SJCRH30 (cell line): Measurements from ENCODE around the gene STX18. TPM values are rescaled to one million over a fixed set of nuclear protein-coding genes. Genes with fewer than 3 reads are reported as not detected.

Source experiments
- DNase-seq, 2 experiments: peaks; one replicate each; pipeline ENCODE4 v3.0.0-alpha.2; 2015 to 2020
- H3K27ac ChIP-seq: fragments of 250-450 bp; sonication (Bioruptor Pico); 2 replicates; pipeline ENCODE4 v1.5.1; 2020; ENCODE audit warnings: mild to moderate bottlenecking, moderate library complexity
- H3K27me3 ChIP-seq: fragments of 250-450 bp; sonication (Bioruptor Pico); 2 replicates; pipeline ENCODE4 v1.5.1; 2020; ENCODE audit warnings: mild to moderate bottlenecking, moderate library complexity
- H3K36me3 ChIP-seq: fragments of 250-450 bp; sonication (Bioruptor Pico); 2 replicates; pipeline ENCODE4 v1.5.1; 2020; ENCODE audit warnings: mild to moderate bottlenecking, moderate library complexity
- H3K4me1 ChIP-seq: fragments of 250-450 bp; sonication (Bioruptor Pico); 2 replicates; pipeline ENCODE4 v1.5.1; 2020; ENCODE audit warnings: mild to moderate bottlenecking, moderate library complexity
- H3K4me3 ChIP-seq: fragments of 250-450 bp; sonication (Bioruptor Pico); 2 replicates; pipeline ENCODE4 v1.5.1; 2020; ENCODE audit warnings: mild to moderate bottlenecking, moderate library complexity
- H3K9me3 ChIP-seq: fragments of 250-450 bp; sonication (Bioruptor Pico); replicated peaks from 2 replicates; pipeline ENCODE4 v1.5.1; 2020; ENCODE audit warnings: mild to moderate bottlenecking, moderate library complexity
- total RNA-seq: library from RNA; depleted of rRNA; stranded (reverse); fragments of >200 nt; shearing (Covaris generic); gene quantifications from 2 replicates; pipeline ENCODE4 v1.2.3, GENCODE V29; 2014

The STX18 gene
- total RNA-seq, 1 experiment from 2014 or later = 29.3 TPM

DNA sequence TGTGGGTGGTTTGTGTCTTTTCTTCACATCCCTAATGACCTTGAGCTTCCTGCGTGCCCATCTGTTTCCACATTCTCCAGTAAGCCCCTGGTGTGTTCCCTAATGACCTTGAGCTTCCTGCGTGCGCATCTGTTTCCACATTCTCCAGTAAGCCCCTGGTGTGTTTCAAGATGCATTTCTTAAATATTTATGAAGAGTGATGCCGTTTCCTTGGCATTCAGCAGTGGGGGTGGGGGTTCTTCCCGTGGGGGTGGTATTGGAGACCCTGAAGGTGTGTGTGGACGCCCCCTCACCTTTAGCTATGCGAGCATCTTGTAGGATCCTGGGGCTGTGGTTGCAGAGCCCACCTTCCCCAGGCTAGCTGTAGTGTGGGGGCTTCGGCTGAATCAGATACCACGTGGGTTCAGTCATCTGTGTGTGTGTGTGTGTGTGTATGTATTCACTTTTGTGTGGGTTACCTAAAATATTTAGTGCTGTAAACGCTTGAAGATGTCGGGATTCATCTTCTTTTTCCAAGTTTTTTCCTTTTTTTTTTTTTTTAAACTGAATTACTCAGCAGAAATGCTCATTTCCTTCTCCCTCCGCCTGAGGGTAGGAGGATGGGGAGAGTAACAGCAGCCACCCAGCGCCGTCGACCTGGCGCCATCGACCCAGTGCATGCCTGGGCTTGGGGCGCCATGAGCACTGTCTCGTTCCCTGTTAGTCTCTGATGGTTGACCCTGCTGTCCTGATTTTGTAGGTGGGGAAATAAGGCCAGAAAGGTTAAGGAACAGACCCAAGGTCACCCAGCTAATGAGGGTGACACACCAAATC lies 145.0 kb downstream of the STX18 start:
- Histone ChIP-seq H3K9me3 (no peaks in the 10 kb centered on the region), H3K4me1 (peaks cover 29% of the 10 kb centered on the region), H3K27ac (no peak overlapping the region; the same call in 1 of the 2 replicates), H3K4me3 (0 out of 2 replicates have a peak overlapping the region, but pooled peaks have one; percentile 3), H3K27me3 (peaks cover 2% of the 10 kb centered on the region; the same call in 1 of the 2 replicates), H3K36me3 (no peaks in the 10 kb centered on the region)
- peak; percentile 35 to 45 for DNase-seq

DNA sequence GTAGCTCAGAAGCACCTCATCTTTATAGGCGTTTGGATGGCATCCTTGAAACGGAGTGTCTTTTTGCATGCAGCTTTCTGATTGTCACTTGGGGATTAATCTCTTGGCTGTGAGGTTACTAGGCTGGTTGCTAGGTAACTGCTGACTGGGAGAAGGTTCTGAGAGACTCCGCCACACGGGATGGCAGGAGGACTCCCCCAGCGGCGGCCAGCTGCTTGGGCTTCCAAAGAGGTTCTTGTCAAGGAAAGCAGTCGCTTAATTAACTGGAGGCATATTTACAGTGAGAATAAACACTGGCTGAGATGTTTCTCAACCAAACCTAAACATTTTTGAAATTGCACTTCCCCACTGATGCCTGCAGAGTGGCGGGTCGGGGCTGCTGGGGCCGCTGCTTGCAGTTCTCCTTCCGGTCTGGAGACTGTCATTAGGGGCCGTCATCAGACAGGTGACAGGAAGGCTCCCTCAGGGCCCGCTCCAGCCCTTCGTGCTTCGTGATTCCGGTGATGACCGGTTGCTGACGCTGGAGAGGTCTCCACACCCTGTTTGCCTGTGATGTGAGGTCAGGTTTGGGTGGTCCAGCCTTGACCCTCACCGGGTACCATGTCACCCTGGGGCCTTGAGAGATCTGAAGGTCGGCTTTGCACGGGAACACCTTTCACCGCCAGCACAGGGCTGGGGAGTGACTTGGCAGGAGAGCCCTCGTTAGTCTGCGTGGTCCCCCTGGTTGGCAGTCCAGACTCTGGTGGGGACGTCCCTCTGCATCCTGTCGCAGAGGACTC lies 145.8 kb downstream of the STX18 start:
- Histone ChIP-seq H3K4me3 (0 out of 2 replicates have a peak overlapping the region, but pooled peaks have one; percentile 3), H3K27me3 (peaks cover 5% of the 10 kb centered on the region; the same call in 1 of the 2 replicates), H3K27ac (no peak overlapping the region; the same call in 1 of the 2 replicates), H3K4me1 (peaks cover 25% of the 10 kb centered on the region), H3K36me3 (no peaks in the 10 kb centered on the region), H3K9me3 (no peaks in the 10 kb centered on the region)
- peak in 1 of 2 experiments; percentile 21 for DNase-seq

DNA sequence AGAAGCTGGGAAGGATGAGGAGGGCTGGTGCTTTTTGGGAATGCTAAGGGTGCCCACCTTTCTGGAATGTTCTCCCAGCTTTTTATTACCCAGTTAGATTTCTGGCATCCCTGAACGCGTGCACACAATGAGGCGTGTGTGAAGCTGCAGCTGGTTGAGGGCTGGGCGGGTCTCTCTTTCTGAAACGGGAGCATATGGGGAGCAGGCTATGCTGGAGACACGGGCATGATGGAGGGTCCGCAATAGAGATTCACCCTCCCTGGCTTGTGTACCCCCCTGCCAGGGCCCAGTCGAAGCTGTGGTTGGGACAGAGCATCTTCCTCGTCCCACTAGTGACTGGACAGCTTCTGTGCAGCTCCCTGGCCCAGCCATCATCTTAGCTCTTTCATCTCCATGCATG lies 146.5 kb downstream of the STX18 start:
- H3K27me3 ChIP-seq = peaks cover 5% of the 10 kb centered on the region; the same call in 1 of the 2 replicates

DNA sequence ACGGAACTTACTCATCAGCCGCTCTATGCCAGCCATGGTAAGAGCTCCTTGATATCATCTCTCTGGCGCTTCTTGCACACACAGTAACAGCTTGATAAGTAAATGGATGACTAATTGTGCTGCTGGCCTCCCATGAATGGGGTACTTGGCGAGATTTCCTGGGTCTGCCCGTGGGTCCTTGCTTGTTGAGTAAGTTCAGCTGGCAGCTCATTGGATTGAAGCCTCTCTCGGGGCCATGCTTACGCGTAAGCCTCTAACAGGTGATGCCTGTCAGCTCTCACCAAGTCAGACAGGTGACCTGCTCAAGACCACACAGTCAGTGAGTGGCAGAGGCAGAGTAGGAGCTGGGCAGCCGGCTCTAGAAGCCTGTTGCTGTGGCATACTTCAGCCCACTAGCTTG lies 147.2 kb downstream of the STX18 start:
- Histone ChIP-seq H3K27me3 (peaks cover 5% of the 10 kb centered on the region; the same call in 1 of the 2 replicates), H3K4me1 (peaks cover 22% of the 10 kb centered on the region; the same call in 1 of the 2 replicates), H3K27ac (no peak overlapping the region), H3K36me3 (no peaks in the 10 kb centered on the region), H3K9me3 (no peaks in the 10 kb centered on the region), H3K4me3 (no peak overlapping the region)
- peak in 1 of 2 experiments; percentile 13 for DNase-seq

More for the DNA sequence above, 146.5 kb downstream of the STX18 start:
- no peak overlapping the region for H3K27ac ChIP-seq
- H3K36me3 ChIP-seq = no peaks in the 10 kb centered on the region
- no peak overlapping the region for H3K4me3 ChIP-seq
- H3K9me3 ChIP-seq = no peaks in the 10 kb centered on the region
- H3K4me1 ChIP-seq = peaks cover 22% of the 10 kb centered on the region; the same call in 1 of the 2 replicates
- DNase-seq = no peak

DNA sequence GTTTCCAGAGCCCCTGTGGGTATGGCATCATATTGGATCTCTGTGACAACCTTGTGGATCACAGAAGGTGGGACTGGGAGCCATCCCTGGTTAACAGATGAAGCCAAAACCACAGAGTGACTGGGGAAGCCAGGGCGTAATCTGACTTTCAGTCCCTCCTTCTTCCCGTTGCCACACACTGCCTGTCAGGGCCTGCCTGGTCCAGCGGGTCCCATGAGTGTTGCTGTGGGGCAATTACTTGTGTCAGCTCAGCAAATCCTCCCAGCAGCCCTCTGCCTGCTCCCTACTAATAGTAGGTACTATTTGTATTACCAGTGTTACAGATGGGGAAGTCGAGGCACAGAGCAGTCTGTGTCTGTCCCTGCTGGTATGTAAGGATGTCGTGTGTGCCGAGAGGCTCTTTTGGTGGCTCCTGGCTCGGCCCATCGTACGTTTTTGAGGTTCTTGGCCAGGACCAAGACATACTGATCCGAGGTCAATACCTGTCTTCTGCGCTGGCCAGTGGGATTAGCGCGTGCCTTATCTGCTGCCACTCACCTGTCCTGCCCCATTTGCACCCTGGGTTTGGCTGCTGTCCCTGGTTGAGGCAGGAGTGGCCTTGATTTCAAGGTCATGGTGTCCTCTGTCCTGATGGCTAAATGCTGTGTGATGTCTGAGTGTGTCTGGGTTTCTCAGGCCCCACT lies 149.2 kb downstream of the STX18 start:
- Histone ChIP-seq H3K36me3 (no peaks in the 10 kb centered on the region), H3K9me3 (no peaks in the 10 kb centered on the region), H3K27me3 (peaks cover 5% of the 10 kb centered on the region; the same call in 1 of the 2 replicates), H3K27ac (no peak overlapping the region), H3K4me3 (no peak overlapping the region), H3K4me1 (peaks cover 22% of the 10 kb centered on the region; the same call in 1 of the 2 replicates)
- DNase-seq = no peak

DNA sequence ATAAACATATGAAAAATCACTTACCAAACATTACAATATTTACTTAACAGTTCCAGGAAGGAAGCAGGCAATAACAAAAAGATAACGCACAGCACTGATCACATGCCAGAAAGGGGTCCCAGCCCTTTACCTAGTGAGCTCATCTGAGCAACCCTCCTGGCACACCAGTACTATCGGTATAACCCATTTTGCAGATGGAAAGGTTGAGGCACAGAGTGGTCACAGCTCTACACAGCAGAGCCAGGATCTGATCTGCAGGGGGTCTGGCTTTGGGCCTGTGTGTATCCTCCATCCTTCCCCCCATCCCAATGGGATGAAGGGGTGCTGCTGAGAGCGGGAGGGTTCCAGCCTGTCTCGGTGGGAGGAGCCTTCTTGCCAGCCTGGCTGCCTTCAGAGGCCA lies 150.0 kb downstream of the STX18 start:
- H3K27me3 ChIP-seq = peaks cover 5% of the 10 kb centered on the region; the same call in 1 of the 2 replicates
- peaks cover 16% of the 10 kb centered on the region; the same call in 1 of the 2 replicates for H3K4me1 ChIP-seq

DNA sequence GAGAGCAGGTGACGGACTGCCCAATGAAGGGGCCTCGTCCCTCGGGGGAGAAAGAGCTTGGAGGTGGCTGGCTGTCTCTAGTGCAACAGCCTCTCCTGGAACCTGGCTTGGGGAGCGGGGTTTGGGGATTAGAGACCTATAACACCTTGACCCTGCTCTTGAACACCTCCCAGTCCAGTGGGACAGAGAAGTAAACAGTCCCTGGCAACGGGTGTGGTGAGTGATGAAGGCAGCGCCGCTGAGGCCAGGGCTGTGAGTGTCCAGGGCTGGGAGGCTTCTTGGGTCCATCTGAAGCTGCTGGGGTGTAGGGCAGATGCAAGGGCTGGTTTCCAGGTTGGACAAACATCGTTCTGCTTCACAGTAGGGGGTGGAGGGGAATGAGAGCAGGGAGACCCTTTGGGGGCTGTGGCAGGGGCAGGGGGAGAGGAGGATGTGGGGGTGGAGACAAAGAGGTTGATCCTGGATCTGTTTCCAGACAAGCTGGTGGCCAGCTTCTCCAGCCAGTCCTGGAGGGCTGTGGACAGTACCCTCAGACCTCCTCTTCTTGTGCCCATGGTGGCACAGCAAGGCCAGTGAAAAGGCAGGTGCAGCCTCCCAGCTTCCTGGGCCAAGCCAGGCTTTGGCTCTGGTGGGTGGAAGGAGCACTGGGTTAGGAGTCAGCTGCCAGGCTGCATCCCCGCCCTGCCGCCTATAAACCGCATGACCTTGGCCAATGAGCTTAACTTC lies 151.2 kb downstream of the STX18 start:
- Histone ChIP-seq H3K36me3 (no peaks in the 10 kb centered on the region), H3K4me1 (peaks cover 4% of the 10 kb centered on the region; the same call in 1 of the 2 replicates), H3K9me3 (no peaks in the 10 kb centered on the region), H3K27me3 (peaks cover 5% of the 10 kb centered on the region; the same call in 1 of the 2 replicates), H3K4me3 (no peak overlapping the region), H3K27ac (no peak overlapping the region)
- no peak for DNase-seq

More for the DNA sequence above, 150.0 kb downstream of the STX18 start:
- H3K4me3 ChIP-seq = no peak overlapping the region
- no peak overlapping the region for H3K27ac ChIP-seq
- no peaks in the 10 kb centered on the region for H3K9me3 ChIP-seq
- H3K36me3 ChIP-seq = no peaks in the 10 kb centered on the region
- DNase-seq = no peak

DNA sequence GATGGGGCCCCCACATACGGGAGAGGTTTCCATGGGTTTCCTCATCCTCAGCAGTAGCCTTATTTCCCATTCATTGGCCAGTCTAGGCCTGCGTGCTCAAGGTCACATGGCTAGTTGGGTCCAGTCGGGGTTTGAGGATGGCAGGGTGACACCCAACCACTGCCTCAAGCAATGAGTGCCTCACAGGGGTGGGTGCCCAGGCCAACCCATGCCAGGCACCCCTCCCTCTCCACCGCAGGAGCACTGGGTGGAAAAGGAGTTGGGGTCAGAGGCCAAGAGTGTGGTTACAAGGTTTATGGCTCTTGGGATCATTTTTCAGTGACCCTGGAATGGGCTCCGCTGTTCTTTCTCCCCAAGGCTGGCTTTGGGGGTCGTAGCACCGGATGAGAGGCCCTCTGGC lies 151.8 kb downstream of the STX18 start:
- Histone ChIP-seq H3K9me3 (no peaks in the 10 kb centered on the region), H3K27ac (no peak overlapping the region), H3K27me3 (peaks cover 5% of the 10 kb centered on the region; the same call in 1 of the 2 replicates), H3K36me3 (no peaks in the 10 kb centered on the region), H3K4me3 (no peak overlapping the region), H3K4me1 (peaks cover 3% of the 10 kb centered on the region; the same call in 1 of the 2 replicates)
- DNase-seq = no peak

DNA sequence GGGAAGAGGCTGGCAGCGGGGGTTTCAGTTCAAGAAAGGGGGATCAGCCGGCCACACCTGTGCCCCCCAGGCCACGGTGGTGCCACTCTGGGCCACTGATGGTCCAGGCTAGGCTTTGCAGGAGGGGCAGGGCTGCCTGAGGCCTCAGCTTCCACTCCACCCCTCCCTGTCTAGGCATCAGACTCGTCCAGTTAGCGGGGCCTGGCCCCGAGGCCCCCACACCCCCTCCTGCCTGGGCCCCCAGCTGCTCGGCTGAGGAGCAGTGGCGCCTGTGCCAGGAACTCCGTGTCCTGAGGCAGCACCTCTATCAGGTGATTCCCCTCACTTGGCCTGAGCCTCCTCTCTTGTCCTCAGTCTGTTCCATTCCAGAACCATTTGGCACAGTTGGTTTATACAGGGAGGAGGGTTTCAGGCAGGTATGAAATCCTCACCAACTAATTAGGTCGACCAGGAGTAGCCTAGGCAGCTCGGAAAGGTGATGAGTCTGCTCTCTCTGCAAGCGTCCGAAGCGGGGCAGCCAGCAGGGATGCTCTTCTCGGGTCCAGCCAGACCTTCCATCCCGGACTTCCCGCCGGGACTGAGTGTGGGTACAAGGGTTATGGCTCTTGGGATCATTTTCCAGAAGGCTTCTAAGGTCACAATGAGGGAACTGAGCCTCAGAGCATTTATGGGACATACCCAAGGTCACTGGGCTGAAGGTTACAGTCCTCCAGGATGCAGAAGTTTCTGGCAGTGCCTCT lies 152.8 kb downstream of the STX18 start:
- Histone ChIP-seq H3K4me1 (no peaks in the 10 kb centered on the region), H3K27ac (no peak overlapping the region), H3K9me3 (no peaks in the 10 kb centered on the region), H3K4me3 (no peak overlapping the region), H3K27me3 (peaks cover 5% of the 10 kb centered on the region; the same call in 1 of the 2 replicates), H3K36me3 (no peaks in the 10 kb centered on the region)
- DNase-seq = no peak

DNA sequence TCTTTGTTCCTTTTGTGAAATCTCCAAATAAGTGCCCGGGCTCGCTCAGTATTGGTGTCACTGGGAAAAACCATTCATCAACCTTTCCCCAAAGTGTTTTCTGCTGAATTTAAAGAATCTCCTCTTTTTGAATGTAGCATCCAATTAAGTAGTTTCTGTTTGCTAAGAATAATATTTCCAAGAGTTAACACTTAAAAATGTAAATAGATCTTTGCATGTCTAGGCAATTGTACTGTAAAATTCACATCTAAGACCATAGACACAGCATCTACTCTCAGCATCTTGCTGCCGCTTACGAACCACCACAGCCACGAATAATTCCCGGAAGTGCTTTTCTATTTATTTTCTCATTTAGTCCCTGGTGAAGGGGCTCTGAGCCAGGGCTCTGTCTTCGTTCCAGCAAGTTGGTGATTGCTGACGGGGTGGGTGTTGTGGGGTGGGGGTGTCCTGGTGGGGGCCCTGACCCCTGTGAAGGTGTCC lies 153.5 kb downstream of the STX18 start:
- Histone ChIP-seq H3K9me3 (no peaks in the 10 kb centered on the region), H3K4me1 (no peaks in the 10 kb centered on the region), H3K36me3 (no peaks in the 10 kb centered on the region), H3K27me3 (peaks cover 5% of the 10 kb centered on the region; the same call in 1 of the 2 replicates), H3K27ac (no peak overlapping the region), H3K4me3 (no peak overlapping the region)
- DNase-seq = no peak

DNA sequence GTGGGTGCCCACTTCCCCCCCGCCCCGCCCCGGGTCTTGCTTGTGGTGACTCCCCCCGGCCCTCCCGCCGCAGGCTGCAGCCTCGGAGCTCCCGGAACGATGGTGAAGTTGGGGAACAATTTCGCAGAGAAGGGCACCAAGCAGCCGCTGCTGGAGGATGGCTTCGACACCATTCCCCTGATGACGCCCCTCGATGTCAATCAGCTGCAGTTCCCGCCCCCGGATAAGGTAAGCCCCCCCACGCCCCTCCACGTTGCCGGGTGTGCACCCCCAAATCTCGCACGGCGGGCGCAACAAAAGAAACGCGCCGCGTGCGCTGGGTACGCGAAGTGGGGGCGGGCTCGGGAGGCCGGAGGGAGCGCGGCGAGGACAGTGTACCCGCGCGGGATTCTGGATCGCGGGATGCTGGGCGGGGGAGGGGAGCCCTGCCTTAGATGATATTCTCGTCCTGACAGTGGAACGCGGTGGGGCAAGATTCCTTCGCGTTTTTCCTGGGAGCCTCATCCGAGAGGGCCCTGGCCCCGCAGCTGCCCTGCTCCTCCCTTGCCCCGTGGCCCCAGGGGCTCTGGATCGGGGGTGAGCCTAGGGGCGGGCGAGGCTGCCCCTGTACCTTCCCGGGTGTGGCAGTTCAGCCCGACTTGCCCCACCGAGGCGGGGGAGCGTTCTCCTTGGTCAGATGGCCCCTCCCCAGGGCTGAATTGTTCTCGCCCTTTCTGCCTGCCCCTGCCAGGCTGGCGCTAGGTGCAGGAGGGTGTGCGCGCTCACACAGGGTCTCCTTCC lies 154.1 kb downstream of the STX18 start:
- H3K4me3 ChIP-seq = no peak overlapping the region
- H3K9me3 ChIP-seq = no peaks in the 10 kb centered on the region
- DNase-seq = no peak
- peaks cover 5% of the 10 kb centered on the region; the same call in 1 of the 2 replicates for H3K27me3 ChIP-seq
- no peak overlapping the region for H3K27ac ChIP-seq
- H3K4me1 ChIP-seq = no peaks in the 10 kb centered on the region
- H3K36me3 ChIP-seq = no peaks in the 10 kb centered on the region

DNA sequence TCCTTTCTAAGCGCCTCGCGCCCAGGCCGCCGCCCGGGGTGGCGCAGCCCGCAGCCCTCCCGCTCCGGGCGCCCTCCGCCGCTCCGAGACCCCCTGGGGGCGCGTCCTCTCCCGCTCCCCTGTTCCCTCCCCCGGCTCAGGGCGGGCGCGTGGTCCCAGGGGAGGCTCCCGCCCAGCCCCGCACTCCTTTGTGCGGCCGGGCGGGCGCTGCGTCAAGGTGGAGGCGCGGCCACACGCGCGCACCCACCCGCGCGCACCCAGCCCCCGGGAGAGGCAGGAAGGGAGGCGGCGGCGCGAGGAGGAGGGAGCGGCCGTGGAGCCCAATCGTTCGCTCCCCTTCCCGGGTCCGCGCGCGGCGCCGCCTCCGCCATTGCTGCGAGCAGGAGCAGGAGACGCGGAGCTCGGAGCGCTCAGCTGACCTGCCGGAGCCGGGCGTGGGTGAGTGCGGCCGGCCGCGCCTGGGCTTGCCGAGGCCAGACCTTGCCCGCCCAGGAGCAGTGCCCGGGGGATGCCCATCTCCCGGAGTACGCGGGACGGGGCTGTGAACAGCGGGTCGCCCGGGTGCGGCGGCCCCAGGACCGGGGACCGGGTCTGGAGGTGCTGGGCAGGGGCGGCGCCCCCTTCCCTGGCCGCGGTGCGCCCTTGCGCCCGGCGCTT lies 155.0 kb downstream of the STX18 start, which contains the start of gene NSG1:
TSS of gene NSG1 (plus strand) at position 367 of the 657 bp plus-strand sequence. CDS start 528 bp downstream, outside the sequence.
- Histone ChIP-seq H3K27me3 (peaks cover 4% of the 10 kb centered on the region; the same call in 1 of the 2 replicates), H3K4me3 (no peak within 1 kb of the TSS), H3K27ac (no peak within 1 kb of the TSS), H3K9me3 (no peaks in the 10 kb centered on the region), H3K36me3 (no peaks in the 10 kb centered on the region), H3K4me1 (no peaks in the 10 kb centered on the region)
- DNase-seq = no peak
